NCI-H1930 (cell line): ENCODE measurements around the gene VPS37B.
"Not testable (repeated sequence)": the region's sequence is repeated elsewhere in the genome, so short reads cannot be mapped to it uniquely, and the experiment has no call there.

Source experiments
- DNase-seq, 2 experiments: peaks; one replicate each; lab custom pipeline; 2025; lab: John Stamatoyannopoulos, UW

Gene VPS37B

GRCh38 chr12:122908915-122909314, 13.0 kb upstream of the VPS37B start:
- DNase-seq, result no peak

- not testable (repeated sequence) for DNase-seq
Measured at GRCh38 chr12:122905258-122905657, 9.3 kb upstream of the VPS37B start.

- DNase-seq, result no peak
Measured at GRCh38 chr12:122903693-122904034, 7.7 kb upstream of the VPS37B start.

DNA sequence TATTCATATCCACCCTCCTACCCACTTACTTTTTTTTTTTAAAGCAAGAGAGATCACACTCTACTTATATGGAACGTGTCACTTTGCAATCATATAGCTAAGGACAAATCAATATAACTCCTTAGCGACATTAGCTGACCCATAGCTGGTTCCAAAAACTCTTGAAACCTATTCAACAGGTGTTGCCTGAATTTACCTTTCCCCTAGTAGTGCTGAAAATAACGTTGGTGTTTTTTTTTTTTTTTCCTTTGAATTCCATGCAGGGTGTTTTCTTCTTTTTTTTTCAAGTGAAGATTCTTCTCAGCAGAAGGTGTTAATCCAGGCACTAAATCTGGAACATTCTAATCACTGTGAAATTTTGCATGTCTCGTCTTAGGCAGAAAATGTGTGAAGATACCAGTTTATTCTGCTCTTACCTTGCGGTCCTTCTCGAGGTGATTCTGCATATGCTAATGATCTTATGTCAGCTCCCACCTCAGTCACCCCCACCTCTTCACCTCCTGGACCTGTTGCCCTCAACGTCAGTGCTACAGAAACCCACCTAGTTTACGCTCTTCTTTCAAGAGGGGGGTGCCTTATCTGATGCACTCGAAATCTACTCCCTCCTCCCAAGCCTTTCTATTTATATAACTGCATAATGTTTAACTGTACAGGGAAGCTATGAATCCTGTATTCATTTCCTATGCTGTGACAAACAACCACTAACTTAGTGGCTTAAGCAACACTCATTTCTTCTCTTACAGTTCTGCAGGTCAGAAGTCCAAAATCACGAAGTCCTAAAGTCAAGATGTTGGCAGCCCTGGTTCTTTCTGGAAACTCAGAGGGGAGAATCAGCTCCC, 7.1 kb upstream of the VPS37B start:
- DNase-seq, result no peak

DNA sequence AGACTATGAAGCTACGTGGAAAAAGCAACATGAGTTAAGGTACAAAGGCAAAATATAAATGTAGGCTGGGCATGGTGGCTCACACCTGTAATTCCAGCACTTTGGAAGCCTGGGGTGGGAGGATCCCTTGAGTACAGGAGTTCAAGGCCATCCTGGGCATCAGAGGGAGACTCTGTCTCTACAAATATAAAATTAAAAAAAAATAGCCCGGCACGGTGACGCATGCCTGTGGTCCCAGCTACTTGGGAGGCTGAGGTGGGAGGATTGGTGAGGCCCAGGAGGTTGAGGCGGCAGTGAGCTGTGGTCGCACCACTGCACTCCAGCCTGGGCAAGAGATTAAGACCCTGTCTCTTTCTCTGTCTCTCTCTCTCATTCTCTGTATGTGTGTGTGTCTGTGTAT, 4.0 kb upstream of the VPS37B start:
- DNase-seq, result no peak

GRCh38 chr12:122896662-122897061, 738 bp upstream of the VPS37B start:
- no peak for DNase-seq

DNA sequence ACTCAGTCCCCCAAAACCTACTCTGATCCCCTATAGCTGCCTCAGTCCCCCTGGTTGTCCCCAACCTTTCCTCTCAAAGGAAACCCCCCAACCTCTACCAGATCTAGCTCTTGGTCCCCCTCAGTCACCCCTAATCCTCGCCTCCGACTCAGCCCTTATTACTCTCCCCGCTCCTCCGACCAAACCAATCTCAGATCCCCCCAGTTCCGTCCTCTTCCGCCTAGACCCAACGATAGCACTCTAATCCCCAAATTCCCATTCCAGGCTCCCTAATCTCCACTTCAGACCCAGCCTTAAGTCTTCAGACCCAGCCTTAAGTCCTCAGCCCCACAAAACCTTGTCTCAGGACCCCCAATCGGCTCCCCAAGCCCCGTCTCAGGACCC, 612 bp downstream of the VPS37B start:
- DNase-seq, result no peak

GRCh38 chr12:122894193-122895121, 1.5 kb downstream of the VPS37B start:
- DNase-seq, result no peak

- no peak for DNase-seq
Measured at GRCh38 chr12:122893208-122894153, 2.4 kb downstream of the VPS37B start.

GRCh38 chr12:122892724-122893123, 3.2 kb downstream of the VPS37B start:
- DNase-seq, result not testable (repeated sequence)

DNA sequence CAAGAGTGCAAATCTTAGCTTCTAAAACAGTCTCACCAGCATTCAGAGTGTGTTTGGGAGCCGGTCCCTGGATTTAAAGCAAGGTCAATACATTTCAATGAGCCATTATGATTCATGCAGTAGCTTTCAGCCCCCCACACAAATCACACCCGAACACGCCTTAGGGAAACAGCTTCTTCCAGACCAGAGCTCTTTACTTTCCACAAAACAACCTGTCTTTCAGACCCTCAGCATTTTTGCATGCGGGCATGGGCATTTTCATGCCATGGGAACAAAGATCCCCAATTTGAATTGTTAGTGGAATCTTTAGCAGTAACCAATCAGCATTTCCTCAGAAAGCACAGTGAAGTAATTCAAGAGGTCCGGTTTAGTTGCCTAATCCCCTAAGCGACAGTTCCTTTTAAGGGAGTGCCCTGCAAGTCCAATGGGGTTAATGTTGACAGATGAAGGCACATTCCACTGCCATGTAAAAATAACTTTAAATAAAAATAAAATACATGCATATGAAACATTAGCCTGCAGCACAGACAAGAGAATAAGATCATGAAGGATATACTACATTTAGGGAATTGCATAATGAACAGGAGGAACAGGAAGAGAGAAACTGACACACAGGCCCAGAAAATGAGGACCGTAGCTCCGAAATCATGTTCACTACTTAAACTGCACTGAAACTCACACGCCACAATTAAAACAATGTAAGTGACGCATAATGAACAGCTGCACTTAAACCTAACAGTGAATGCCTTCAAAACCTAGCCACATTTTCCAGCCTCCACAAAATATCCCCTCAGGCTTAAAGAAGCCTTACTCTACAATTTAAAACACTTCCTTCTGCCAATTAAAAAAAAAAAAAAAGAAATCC, 4.0 kb downstream of the VPS37B start:
- no peak for DNase-seq

DNA sequence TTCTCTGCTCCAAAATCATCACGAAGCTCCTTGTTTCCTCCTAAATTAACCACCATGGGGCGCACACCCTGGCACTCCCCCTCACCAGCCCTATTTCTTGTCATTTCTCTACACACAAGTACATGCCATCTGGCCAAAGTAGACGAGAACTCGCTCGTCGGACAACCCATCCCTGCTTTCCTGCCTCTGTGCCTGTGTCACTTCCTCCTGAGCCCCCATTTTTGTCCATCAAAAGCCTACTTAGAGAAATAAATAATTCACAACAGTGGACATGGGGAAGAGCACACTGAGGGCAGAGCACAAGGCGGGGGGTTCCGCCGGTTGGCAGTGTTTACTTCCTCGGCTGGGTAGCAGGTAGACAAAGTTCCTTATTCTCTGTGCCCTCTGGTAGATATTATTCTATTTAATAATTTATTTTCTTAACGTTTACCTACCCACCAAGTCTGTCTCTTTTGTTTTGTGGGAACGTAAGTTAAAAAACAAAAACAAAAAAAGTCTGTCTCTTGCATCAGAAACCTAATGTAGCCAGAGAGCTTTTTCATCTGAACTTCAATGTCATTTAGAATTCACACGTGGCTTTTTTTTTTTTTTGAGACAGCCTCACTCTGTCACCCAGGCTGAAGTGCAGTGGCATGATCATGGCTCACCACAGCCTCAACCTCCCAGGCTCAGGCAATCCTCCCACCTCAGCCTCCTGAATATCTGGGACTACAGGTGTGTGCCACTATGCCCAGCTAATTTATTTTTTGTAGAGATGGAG, 6.0 kb downstream of the VPS37B start:
- no peak for DNase-seq

DNA sequence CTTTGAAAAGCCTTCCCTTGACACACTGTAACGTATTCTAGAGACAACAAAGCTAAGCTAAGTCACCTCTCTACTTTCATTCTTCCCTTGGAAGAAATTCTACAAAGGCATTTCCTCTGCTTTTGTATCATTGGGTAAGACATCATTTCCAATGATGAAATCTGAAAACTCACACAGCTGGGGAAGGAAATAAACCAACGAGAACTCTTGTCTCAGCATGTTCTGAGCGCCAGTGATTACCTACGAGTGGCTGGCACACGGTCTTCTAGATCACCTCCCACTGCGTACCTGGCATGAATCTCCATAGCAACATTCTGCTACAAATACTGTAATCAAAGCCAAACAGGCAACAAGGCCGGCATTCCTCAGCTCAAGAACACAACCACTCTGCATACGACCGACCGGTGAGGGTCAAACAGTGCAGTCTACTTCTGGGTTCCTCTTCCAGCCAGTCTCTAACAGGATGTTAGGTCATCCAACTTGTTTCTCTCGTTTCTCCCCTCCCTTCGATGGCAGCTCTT, 7.6 kb downstream of the VPS37B start:
- no peak for DNase-seq

DNA sequence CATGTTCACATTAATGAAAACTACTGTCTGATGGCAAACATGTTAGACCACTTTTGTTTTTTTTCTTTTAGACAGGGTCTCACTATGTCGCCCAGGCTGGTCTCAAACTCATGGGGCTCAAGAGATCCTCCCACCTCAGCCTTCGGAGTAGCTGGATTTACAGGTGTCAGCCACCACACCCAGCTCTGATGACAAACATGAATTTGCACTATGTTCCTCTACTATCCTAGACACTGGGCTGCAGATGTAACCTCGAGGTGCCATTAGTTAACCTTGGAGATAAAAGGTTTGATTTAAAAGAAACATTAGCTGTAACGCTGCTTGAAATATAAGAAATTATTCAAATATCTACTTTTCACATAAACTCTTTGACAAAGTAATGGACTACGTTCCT, 8.1 kb downstream of the VPS37B start:
- DNase-seq, result no peak

DNA sequence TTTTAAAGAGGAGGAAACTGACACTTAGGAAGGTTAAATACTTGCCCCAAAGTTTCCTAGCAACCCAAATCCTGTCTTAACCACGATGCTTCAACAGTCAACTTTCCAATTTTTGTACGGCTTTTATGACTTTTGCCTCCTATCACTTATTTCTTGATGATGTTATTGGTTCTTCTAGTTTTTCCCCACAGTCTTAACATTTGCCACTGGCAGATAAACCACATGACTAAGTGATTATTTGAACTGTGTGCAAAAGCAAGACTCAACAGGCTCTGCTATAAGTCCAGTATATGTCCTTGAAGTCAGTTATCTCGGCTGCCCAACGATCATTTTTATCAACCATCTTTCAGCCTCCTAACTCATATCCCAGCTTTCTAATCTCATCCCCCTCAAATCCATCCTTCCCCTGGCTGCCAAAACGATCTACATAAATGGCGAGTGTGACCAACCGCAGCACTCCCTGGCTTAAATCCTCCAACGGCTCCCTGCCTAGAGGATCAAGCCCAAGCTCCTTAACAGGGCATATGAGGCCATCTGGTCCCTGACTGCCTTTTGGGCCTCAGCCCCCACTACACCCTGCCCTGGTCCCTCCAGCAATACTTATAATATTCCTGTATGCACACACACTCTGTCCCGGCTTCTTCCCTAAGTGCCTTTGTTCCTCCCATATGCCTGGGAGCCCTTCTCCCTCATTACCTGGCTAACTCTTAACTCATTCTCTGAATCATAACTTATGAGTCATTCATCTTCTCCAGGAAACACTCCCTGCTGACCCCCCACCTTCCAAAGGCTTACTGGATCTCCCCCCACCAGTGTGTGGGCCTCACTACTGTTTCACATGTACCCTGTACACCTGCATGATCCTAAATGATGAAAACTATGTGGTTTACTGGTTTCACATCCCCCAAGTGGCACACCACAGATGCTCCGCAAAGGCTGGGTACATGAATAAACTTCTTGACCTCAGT, 8.8 kb downstream of the VPS37B start:
- DNase-seq, result no peak

DNA sequence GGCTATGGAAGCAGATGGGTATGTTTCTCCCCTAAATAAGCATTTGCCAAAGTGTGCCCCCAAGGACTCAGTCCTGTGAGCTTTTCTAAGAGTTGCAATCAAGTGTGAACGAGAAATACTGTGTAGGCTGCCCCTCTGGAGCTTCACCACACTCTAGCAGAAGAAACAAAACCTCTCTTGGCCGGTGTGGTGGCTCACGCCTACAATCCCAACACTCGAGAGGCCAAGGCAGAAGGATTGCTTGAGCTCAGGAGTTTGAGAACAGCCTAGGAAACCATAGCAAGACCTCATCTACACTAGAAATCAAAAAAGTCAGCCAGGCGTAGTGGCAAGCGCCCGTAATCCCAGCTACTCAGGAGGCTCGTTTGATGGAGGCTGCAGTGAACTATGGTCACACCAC, 9.8 kb downstream of the VPS37B start:
- no peak for DNase-seq

GRCh38 chr12:122884860-122885259, 11.1 kb downstream of the VPS37B start:
- DNase-seq, result no peak

- no peak for DNase-seq
Measured at GRCh38 chr12:122884091-122884826, 11.7 kb downstream of the VPS37B start.
